ENCODE data around the gene NLRC3. TPM values are rescaled to one million over a fixed set of nuclear protein-coding genes. Genes with fewer than 3 reads are reported as not detected.
"Not testable (repeated sequence)": the region's sequence is repeated elsewhere in the genome, so short reads cannot be mapped to it uniquely, and the experiment has no call there.

The NLRC3 gene
- total RNA-seq, 1 donor = under 0.01 TPM

GRCh38 chr16:3501783-3502400, 75.3 kb downstream of the NLRC3 start:
- H3K79me2 ChIP-seq (ENCODE audit: insufficient read depth, low read length) = peaks cover 18% of the 10 kb centered on the region
- H2AFZ ChIP-seq (ENCODE audit: low read length) = peak overlapping the region; percentile 94
- no peak for TF ChIP-seq CTCF (IDR thresholded peaks at IDR 0.05; ENCODE audit: extremely low read depth, low read depth, low read length)
- H3K36me3 ChIP-seq (ENCODE audit: insufficient read depth, low read length) = peaks cover 10% of the 10 kb centered on the region
- peak overlapping the region; percentile 97 for H3K4me3 ChIP-seq (ENCODE audit: insufficient read depth, low read length)
- H3K4me2 ChIP-seq (ENCODE audit: insufficient read depth, low read length) = peak overlapping the region; percentile 95
- DNase-seq (ENCODE audit: insufficient read length, low spot score, missing footprints) = no peak
- H3K4me1 ChIP-seq (ENCODE audit: insufficient read depth, low read length) = peaks cover 6% of the 10 kb centered on the region
- peaks cover 2% of the 10 kb centered on the region for H4K20me1 ChIP-seq (ENCODE audit: insufficient read depth, low read length)
- no peaks in the 10 kb centered on the region for H3K27me3 ChIP-seq (ENCODE audit: insufficient read depth, low read length)
- H3K27ac ChIP-seq (ENCODE audit: low read depth, low read length) = peak overlapping the region; percentile 87
- H3K9me3 ChIP-seq (ENCODE audit: low read depth, low read length) = no peaks in the 10 kb centered on the region

GRCh38 chr16:3501412-3501761, 75.8 kb downstream of the NLRC3 start:
- not testable (repeated sequence) for DNase-seq (ENCODE audit: insufficient read length, low spot score, missing footprints); H3K4me1 ChIP-seq (ENCODE audit: insufficient read depth, low read length)
- H3K27ac ChIP-seq (ENCODE audit: low read depth, low read length) = peak overlapping the region; percentile 87

GRCh38 chr16:3498988-3499387, 78.2 kb downstream of the NLRC3 start:
- Histone ChIP-seq H3K27ac (ENCODE audit: low read depth, low read length) (no peak overlapping the region), H3K36me3 (ENCODE audit: insufficient read depth, low read length) (no peaks in the 10 kb centered on the region), H3K4me2 (ENCODE audit: insufficient read depth, low read length) (no peak overlapping the region), H2AFZ (ENCODE audit: low read length) (no peak overlapping the region), H3K4me3 (ENCODE audit: insufficient read depth, low read length) (no peak overlapping the region), H3K79me2 (ENCODE audit: insufficient read depth, low read length) (peaks cover 18% of the 10 kb centered on the region), H3K27me3 (ENCODE audit: insufficient read depth, low read length) (no peaks in the 10 kb centered on the region), H3K9me3 (ENCODE audit: low read depth, low read length) (no peaks in the 10 kb centered on the region), H4K20me1 (ENCODE audit: insufficient read depth, low read length) (peaks cover 2% of the 10 kb centered on the region), H3K4me1 (ENCODE audit: insufficient read depth, low read length) (peaks cover 6% of the 10 kb centered on the region)
- DNase-seq (ENCODE audit: insufficient read length, low spot score, missing footprints) = no peak
- TF ChIP-seq CTCF (IDR thresholded peaks at IDR 0.05; ENCODE audit: extremely low read depth, low read depth, low read length) = no peak

More at GRCh38 chr16:3501412-3501761, 75.8 kb downstream of the NLRC3 start:
- not testable (repeated sequence) for H3K27me3 ChIP-seq (ENCODE audit: insufficient read depth, low read length); H3K36me3 ChIP-seq (ENCODE audit: insufficient read depth, low read length); H4K20me1 ChIP-seq (ENCODE audit: insufficient read depth, low read length); H3K9me3 ChIP-seq (ENCODE audit: low read depth, low read length)
- H3K4me2 ChIP-seq (ENCODE audit: insufficient read depth, low read length) = peak overlapping the region; percentile 95
- peaks cover 18% of the 10 kb centered on the region for H3K79me2 ChIP-seq (ENCODE audit: insufficient read depth, low read length)
- H2AFZ ChIP-seq (ENCODE audit: low read length) = peak overlapping the region; percentile 94
- H3K4me3 ChIP-seq (ENCODE audit: insufficient read depth, low read length) = peak overlapping the region; percentile 97

GRCh38 chr16:3497771-3498170, 79.4 kb downstream of the NLRC3 start:
- TF ChIP-seq CTCF (IDR thresholded peaks at IDR 0.05; ENCODE audit: extremely low read depth, low read depth, low read length) = no peak
- DNase-seq (ENCODE audit: insufficient read length, low spot score, missing footprints) = no peak
- H4K20me1 ChIP-seq (ENCODE audit: insufficient read depth, low read length) = peaks cover 2% of the 10 kb centered on the region
- H3K27ac ChIP-seq (ENCODE audit: low read depth, low read length) = no peak overlapping the region
- H3K4me1 ChIP-seq (ENCODE audit: insufficient read depth, low read length) = peaks cover 6% of the 10 kb centered on the region
- H3K4me2 ChIP-seq (ENCODE audit: insufficient read depth, low read length) = no peak overlapping the region
- no peaks in the 10 kb centered on the region for H3K36me3 ChIP-seq (ENCODE audit: insufficient read depth, low read length)
- no peak overlapping the region for H2AFZ ChIP-seq (ENCODE audit: low read length)
- H3K9me3 ChIP-seq (ENCODE audit: low read depth, low read length) = no peaks in the 10 kb centered on the region
- H3K27me3 ChIP-seq (ENCODE audit: insufficient read depth, low read length) = no peaks in the 10 kb centered on the region
- no peak overlapping the region for H3K4me3 ChIP-seq (ENCODE audit: insufficient read depth, low read length)
- H3K79me2 ChIP-seq (ENCODE audit: insufficient read depth, low read length) = peaks cover 12% of the 10 kb centered on the region

Measured in osteoblast (primary cell).